RPMI7951 (cell line): ENCODE data around the gene MAP2K1. TPM values are rescaled to one million over a fixed set of nuclear protein-coding genes. Genes with fewer than 3 reads are reported as not detected.
"Not testable (repeated sequence)": the region's sequence is repeated elsewhere in the genome, so short reads cannot be mapped to it uniquely, and the experiment has no call there.

ENCODE experiments used
- DNase-seq: peaks from one replicate; pipeline ENCODE4 v3.0.0-alpha.2; 2012; ENCODE audit warnings: low read depth
- total RNA-seq: library from RNA; depleted of rRNA; stranded (reverse); fragments of >200 nt; shearing (Covaris generic); gene quantifications from 2 replicates; pipeline ENCODE4 v1.2.3, GENCODE V29; 2014

The MAP2K1 gene
- total RNA-seq, 1 experiment from 2014 or later: 73.4 TPM

- DNase-seq: not testable (repeated sequence)
Observed at GRCh38 chr15:66393037-66393436, 6.3 kb downstream of the MAP2K1 start.

GRCh38 chr15:66394472-66394871 lies 7.8 kb downstream of the MAP2K1 start:
- no peak for DNase-seq

GRCh38 chr15:66394915-66395314 lies 8.2 kb downstream of the MAP2K1 start:
- no peak for DNase-seq

DNA sequence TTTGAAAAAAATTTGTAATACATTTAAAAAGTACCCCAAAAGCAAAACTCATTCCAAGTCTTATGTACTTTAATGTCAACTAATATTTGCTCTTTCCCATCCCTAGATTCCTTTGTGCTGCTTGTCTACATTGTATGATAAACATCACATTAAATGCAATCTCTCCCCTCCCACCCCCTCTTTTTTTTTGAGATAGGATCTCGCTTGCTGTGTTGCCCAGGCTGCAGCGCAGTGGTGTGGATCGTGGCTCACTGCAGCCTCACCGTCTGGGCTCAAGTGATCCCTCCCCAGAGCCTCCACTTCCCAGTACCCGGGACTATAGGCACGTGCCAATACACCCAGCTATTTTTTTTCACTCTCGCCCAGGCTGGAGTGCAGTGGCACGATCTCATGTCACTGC lies 12.6 kb downstream of the MAP2K1 start:
- no peak for DNase-seq

- peak; percentile 28 for DNase-seq
Observed at GRCh38 chr15:66400351-66400774, 13.7 kb downstream of the MAP2K1 start.

DNA sequence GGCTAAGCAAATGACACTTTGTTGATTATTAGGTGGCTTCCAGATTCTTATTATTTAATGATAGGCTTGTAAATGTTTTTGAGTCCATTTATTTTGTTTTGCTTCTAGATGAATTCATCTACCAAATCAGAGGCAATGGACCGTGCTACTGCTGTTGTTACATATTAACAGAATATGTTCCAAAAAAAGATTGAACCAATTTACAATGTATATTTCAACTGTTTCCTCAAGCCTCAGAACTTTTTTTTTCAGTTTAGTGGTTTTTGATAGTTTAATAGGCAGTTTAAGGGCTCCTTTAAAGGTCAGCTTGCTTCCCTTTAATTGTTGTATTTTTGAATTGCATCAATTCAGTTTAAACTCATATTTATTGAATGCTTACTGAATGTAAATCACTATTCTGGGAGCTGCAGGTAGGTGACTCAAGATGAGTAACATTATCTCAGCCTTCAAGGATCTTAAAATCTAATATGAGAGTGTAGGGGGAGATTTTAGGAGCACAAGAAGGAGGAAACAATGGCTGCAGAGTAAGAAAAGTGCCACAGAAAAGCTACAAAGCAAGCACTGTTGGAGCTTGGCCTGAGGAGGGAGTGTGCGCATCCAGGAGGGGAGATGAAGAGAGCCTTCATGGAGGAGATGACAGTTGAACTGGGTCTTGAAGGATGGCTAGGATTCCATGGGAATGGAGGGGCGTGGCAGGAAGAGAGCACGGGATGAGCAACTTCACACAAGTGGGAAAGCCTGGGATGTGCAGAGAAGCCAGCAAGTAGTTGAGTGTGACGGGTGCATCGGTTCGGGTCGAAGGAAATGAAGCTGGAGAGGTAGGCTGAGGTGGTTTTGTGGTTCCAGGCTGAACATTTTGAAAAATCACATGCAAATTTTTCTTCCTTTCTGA lies 14.7 kb downstream of the MAP2K1 start:
- DNase-seq: peak; percentile 55

DNA sequence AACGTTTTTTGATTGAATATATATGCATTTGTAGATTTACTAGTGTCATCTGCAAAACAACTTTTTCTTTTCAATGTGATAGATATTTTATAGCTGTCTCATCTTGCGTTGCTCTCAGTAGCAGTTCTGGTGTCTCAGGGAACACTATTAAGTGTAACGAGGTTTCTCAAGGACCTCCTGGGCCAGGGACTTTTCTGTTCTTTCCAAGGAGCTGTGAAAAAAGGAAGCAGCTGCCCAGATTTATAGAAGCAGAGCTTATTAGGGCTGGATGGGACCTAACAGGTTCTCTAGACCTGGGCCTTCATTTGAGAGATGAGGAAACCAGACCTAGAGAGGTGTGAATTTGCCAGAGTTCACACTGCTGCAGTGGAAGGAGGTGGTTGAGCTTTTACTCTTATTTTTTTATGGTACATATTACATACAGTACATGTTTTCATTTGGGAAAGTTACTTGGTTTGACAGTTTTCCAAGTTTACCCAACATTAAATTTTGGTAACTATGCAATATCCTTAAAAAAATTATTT lies 16.1 kb downstream of the MAP2K1 start:
- no peak for DNase-seq

DNA sequence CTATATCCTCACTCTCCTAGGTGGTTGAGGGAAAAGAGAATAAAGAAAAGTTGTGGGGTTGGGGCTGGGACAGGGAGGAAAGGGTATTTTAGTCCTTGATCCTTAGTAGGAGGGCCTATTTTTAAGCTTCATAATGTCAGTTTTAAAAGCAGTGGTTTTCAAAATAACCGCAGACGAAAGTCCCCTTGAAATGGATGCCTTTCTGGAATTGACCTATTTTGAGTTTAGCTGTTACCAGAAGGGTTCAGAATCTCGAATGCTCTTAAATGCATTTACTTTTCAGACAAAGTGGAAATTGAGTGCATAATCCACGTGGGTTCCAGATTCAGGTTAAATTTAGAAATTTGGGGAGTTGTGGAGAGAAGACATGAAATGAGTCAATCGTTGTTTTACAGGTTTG lies 16.6 kb downstream of the MAP2K1 start:
- DNase-seq: no peak

GRCh38 chr15:66404122-66404521 lies 17.4 kb downstream of the MAP2K1 start:
- DNase-seq: no peak

- DNase-seq: no peak
Observed at GRCh38 chr15:66404532-66404931, 17.8 kb downstream of the MAP2K1 start.

GRCh38 chr15:66405007-66405406 lies 18.3 kb downstream of the MAP2K1 start:
- no peak for DNase-seq

DNA sequence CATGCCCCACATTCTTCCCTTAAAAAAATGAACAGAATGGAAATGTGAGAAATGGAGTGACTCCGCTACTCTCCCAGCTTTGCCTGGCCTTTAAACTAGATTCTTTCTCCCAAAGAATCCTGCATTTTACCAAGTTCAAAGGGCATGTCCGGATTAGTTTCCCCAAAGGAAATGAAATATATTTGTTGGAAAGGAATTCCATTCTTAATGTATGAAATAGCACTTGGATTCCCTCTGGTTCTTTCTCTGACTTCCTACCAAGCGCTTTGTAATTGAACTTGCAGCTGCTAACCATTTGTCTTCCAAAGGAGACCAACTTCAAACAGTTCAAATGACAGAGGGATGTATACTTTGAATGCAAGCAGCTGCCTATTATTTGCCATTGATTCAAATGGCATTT lies 18.9 kb downstream of the MAP2K1 start:
- DNase-seq: no peak

- DNase-seq: no peak
Observed at GRCh38 chr15:66408254-66408653, 21.5 kb downstream of the MAP2K1 start.

- DNase-seq: no peak
Observed at GRCh38 chr15:66408675-66409282, 22.1 kb downstream of the MAP2K1 start.

DNA sequence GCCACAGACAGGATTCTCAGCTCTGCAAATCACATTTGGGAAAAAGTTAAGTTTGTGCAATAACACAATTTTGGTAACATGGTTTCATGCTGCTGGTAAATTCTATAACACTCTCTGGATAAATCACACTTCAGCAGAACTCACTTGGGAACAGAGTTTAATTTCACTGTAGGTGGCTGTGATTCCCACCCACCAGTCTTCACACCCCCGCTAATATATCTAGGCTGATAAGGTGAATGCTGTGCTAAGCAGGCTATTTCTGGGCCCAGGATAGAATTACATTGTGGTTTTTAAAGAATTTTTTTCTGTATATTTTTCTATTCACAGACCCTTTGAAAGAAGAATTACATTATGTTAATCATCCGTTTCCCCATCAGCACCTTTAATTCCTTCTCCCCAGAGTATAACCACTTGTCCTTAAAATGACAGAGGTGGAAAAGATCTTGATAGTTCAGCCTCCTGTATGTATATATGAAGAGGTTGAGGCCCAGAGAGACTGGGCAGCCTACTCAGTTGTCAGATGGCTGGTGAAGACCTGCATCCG lies 22.9 kb downstream of the MAP2K1 start:
- DNase-seq: no peak

DNA sequence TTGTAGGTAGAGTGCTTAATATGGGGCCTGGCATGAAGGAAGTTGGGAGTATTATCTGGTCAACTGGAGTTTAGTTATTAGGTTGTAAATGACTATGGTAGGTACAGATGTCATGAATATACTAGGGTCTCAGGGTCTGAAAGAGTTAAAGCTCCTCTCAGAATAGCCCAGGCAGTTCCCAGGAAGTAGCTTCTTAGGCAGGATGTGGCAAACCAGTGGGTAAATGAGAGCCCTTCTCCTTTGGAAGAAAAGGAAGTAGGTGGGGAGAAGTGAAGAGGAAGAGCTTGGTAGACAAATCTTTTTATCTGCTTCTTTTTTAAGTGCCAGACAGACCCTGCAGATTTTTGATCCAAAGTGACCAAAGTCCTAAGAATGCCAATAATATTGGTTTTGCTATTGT lies 24.5 kb downstream of the MAP2K1 start:
- DNase-seq: peak; percentile 26

DNA sequence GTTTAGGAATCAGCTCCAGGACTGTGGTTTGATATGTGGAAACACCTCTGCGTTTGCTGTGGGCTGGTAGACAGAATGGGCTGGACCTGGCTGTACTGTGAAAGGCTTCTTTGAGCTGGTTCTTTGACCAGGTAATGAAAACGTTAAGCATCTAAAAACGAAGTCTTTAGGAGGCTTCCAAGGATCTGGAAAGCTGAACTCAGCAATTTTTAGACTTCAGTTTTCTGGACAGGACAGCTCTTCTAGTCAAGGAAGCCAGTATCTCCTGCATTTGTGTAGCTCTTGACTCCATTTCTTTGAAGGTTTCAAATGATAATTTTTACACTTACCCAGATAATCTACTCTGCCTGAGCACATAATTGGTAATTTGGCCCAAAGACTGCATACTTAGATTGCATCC lies 25.5 kb downstream of the MAP2K1 start:
- DNase-seq: no peak

DNA sequence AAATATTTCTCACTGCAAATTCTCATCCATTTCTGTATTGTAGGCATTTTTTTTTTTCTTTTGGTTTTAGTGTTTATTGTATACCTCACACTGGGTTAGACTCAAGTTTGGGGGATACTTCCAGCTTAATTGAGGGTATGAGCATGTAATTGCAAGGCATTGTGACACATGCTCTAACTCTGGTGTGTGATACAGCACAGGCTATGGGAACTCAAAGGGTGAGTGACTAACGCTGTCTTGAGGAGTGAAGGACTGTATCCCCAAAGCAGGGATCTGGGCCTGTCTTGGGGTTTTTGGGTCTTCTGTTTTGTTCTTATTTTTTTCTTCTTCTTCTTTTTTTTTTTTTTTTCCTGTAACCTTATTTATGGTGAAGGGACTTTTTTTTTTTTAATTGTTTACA lies 26.9 kb downstream of the MAP2K1 start:
- no peak for DNase-seq

DNA sequence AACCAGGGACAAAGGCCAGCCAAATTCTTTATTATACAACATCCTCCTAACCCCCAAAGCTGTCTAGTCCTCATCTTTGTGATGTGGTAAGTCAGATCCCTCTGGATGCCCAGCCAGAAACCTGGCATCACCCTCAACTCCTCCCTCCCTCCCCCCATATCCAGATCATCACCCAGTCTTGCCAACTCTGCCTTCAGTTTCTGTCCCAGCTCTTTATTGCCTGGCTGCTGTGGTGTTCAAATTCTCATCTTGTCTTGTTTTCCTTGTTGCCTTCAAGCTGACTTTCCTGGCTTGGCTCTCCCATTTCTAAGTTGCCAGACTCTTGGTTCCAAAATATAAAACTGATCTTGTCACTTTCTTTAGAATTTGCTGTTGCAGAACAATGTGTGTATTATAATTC lies 28.6 kb downstream of the MAP2K1 start:
- no peak for DNase-seq

- DNase-seq: peak; percentile 45
Observed at GRCh38 chr15:66417736-66418135, 31.0 kb downstream of the MAP2K1 start.

DNA sequence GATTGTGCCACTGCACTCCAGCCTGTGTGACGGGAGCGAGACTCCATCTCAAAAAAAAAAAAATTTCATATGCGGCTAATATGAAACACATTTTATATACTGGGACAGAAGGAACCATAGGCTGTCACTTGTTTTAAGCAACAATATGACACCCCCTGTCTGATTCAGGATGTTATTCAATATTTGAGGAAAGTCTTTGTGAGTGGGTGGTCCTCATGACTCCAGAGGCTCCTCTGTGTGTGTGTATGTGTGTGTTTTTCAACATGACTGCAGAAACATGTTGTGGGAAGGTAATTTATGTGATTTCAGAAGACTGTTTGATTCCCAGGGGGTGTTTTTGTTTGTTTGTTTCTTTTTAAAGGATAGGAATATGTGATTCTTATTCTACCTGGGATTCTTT lies 32.8 kb downstream of the MAP2K1 start:
- no peak for DNase-seq

- no peak for DNase-seq
Observed at GRCh38 chr15:66422347-66422746, 35.6 kb downstream of the MAP2K1 start.

- no peak for DNase-seq
Observed at GRCh38 chr15:66423149-66423548, 36.4 kb downstream of the MAP2K1 start.
